ENCODE data around the gene RNF207. TPM values are rescaled to one million over a fixed set of nuclear protein-coding genes. Genes with fewer than 3 reads are reported as not detected.
A peak's percentile ranks its signal among the peaks of the same experiment; 100 is the strongest.

RNF207 gene
- total RNA-seq, 6 experiments from 2014 or later = 8.4 to 20.5 (median 14.4) TPM

- TF ChIP-seq CTCF (IDR thresholded peaks at IDR 0.05) = no peak
- no peak for TF ChIP-seq POLR2A (IDR thresholded peaks at IDR 0.05)
- intact Hi-C loops (cut with DNase I) = no loop called here
- H3K27me3 ChIP-seq = peaks cover 0 to 14% of the 10 kb centered on the region in 2 donors
Observed at GRCh38 chr1:6176779-6177178, 29.1 kb upstream of the RNF207 start.

GRCh38 chr1:6177681-6178380 is 28.1 kb upstream of the RNF207 start:
- H3K9me3 ChIP-seq = no peaks in the 10 kb centered on the region

More at GRCh38 chr1:6176779-6177178, 29.1 kb upstream of the RNF207 start:
- H3K27ac ChIP-seq = no peak overlapping the region
- H3K4me3 ChIP-seq = no peak overlapping the region
- ATAC-seq = no peak
- no peak for DNase-seq
- 86% methylated on average over 4 of the region's 5 CpGs for WGBS (ENCODE audit: insufficient coverage, low coverage, low lambda C conversion rate, missing lambda C conversion rate)
- H3K4me1 ChIP-seq = peaks cover 0 to 8% (median 0%) of the 10 kb centered on the region in 4 donors
- H3K9me3 ChIP-seq = no peaks in the 10 kb centered on the region
- H3K36me3 ChIP-seq = no peaks in the 10 kb centered on the region

GRCh38 chr1:6178751-6179563 is 27.0 kb upstream of the RNF207 start:
- ATAC-seq (no peak), DNase-seq (peak in 1 of 3 donors; percentile 14)
- WGBS (ENCODE audit: insufficient coverage, low coverage, low lambda C conversion rate, missing lambda C conversion rate) = 16% methylated on average over 12 of the region's 51 CpGs
- peaks cover 0 to 8% (median 0%) of the 10 kb centered on the region in 4 donors for H3K4me1 ChIP-seq
- intact Hi-C loops (cut with DNase I) = no loop called here
- no peaks in the 10 kb centered on the region for H3K36me3 ChIP-seq
- H3K27me3 ChIP-seq = peaks cover 0 to 14% of the 10 kb centered on the region in 2 donors
- H3K27ac ChIP-seq = no peak overlapping the region
- no peak overlapping the region for H3K4me3 ChIP-seq
- no peaks in the 10 kb centered on the region for H3K9me3 ChIP-seq
- no peak for TF ChIP-seq POLR2A (IDR thresholded peaks at IDR 0.05)
- TF ChIP-seq CTCF (IDR thresholded peaks at IDR 0.05) = no peak

More at GRCh38 chr1:6177681-6178380, 28.1 kb upstream of the RNF207 start:
- Histone ChIP-seq H3K27ac (no peak overlapping the region), H3K36me3 (no peaks in the 10 kb centered on the region), H3K4me3 (no peak overlapping the region), H3K4me1 (peaks cover 0 to 8% (median 0%) of the 10 kb centered on the region in 4 donors), H3K27me3 (peaks cover 0 to 14% of the 10 kb centered on the region in 2 donors)
- TF ChIP-seq CTCF (IDR thresholded peaks at IDR 0.05) (no peak), POLR2A (IDR thresholded peaks at IDR 0.05) (no peak)
- DNase-seq (no peak), ATAC-seq (no peak)
- 62% methylated on average over 9 of the region's 18 CpGs for WGBS (ENCODE audit: insufficient coverage, low coverage, low lambda C conversion rate, missing lambda C conversion rate)
- intact Hi-C loops (cut with DNase I) = no loop called here

- Histone ChIP-seq H3K4me1 (peaks cover 0 to 8% (median 0%) of the 10 kb centered on the region in 4 donors), H3K4me3 (no peak overlapping the region), H3K27ac (no peak overlapping the region), H3K36me3 (no peaks in the 10 kb centered on the region), H3K9me3 (no peaks in the 10 kb centered on the region), H3K27me3 (peaks cover 0 to 14% of the 10 kb centered on the region in 2 donors)
- TF ChIP-seq CTCF (IDR thresholded peaks at IDR 0.05) = no peak
- no CpG with 5 or more reads among the region's 92 CpGs for WGBS (ENCODE audit: insufficient coverage, low coverage, low lambda C conversion rate, missing lambda C conversion rate)
- intact Hi-C loops (cut with DNase I) = no loop called here
- DNase-seq (no peak), ATAC-seq (no peak)
Observed at GRCh38 chr1:6179564-6180175, 26.2 kb upstream of the RNF207 start.
